Measurements from ENCODE around the gene HTRA3.

Gene HTRA3

DNA sequence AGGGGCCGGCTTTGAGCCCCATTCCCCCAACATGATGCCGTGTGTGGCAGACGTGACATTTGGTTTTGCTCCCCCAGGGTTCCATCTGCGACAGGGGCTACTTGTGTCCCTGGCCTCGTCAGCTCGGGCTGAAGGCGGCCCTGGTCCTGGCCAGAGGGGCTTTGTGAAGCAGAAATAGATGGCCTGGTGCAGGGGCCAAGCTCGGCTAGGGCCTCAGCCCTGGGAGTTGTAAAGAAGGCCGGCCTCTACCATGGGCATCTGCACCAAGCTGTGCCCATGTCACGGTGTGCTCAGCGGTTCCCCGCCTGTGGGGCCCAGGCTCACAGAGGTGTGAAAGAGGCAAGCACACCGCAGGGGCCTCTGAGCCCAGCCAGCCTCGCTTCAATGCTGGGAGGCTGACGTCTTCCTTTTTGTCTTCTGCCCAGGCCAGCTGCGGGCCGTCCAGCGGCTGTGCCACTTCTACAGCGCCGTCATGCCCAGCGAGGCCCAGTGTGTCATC is 38.0 kb upstream of the HTRA3 start:
- peaks cover 19% of the 10 kb centered on the region for H3K36me3 ChIP-seq (replicated peaks; ENCODE audit: low read depth, low read length)
- TF ChIP-seq, protein P1, sequence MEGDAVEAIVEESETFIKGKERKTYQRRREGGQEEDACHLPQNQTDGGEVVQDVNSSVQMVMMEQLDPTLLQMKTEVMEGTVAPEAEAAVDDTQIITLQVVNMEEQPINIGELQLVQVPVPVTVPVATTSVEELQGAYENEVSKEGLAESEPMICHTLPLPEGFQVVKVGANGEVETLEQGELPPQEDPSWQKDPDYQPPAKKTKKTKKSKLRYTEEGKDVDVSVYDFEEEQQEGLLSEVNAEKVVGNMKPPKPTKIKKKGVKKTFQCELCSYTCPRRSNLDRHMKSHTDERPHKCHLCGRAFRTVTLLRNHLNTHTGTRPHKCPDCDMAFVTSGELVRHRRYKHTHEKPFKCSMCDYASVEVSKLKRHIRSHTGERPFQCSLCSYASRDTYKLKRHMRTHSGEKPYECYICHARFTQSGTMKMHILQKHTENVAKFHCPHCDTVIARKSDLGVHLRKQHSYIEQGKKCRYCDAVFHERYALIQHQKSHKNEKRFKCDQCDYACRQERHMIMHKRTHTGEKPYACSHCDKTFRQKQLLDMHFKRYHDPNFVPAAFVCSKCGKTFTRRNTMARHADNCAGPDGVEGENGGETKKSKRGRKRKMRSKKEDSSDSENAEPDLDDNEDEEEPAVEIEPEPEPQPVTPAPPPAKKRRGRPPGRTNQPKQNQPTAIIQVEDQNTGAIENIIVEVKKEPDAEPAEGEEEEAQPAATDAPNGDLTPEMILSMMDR (IDR thresholded peaks at IDR 0.05; ENCODE audit: low read depth, low read length) = no peak
- H3K9ac ChIP-seq (ENCODE audit: low read length) = no peak overlapping the region
- no peaks in the 10 kb centered on the region for H4K20me1 ChIP-seq (ENCODE audit: insufficient read depth, low read length)
- no peak overlapping the region for H3K27ac ChIP-seq (ENCODE audit: low read length)
- peaks cover 57% of the 10 kb centered on the region for H3K4me1 ChIP-seq (ENCODE audit: low read length)
- no peak overlapping the region for H2AFZ ChIP-seq (ENCODE audit: low read depth, low read length)
- peaks cover 10% of the 10 kb centered on the region for H3K79me2 ChIP-seq (ENCODE audit: low read length)
- no peak overlapping the region for H3K4me3 ChIP-seq (ENCODE audit: low read length)
- no peak overlapping the region for H3K4me2 ChIP-seq (ENCODE audit: low read length)
- H3K27me3 ChIP-seq (ENCODE audit: low read depth, low read length) = no peaks in the 10 kb centered on the region
- H3K9me3 ChIP-seq (ENCODE audit: insufficient read depth, low read length) = no peaks in the 10 kb centered on the region

DNA sequence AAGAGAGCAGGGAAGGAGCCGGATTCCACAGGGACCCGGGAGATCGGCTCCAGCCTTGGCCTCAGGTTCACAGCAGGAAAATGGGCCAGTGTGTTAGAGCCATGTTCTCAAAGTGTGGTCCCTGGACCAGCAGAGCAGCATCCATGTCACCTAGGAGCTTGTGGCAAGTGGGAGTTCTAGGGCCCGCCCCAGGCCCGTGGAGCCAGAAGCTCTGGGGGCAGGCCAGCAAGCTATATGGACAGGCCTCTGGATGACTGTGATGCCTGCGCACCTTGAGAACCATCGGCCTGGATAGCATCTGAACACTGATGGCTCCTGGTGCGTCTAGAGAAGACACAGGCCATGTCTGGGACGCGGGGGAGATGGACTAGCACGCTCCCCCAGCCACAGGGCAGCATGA is 36.8 kb upstream of the HTRA3 start:
- Histone ChIP-seq H3K27me3 (ENCODE audit: low read depth, low read length) (no peaks in the 10 kb centered on the region), H3K79me2 (ENCODE audit: low read length) (peaks cover 10% of the 10 kb centered on the region), H4K20me1 (ENCODE audit: insufficient read depth, low read length) (no peaks in the 10 kb centered on the region), H3K4me1 (ENCODE audit: low read length) (peaks cover 68% of the 10 kb centered on the region), H3K4me3 (ENCODE audit: low read length) (no peak overlapping the region), H2AFZ (ENCODE audit: low read depth, low read length) (no peak overlapping the region), H3K27ac (ENCODE audit: low read length) (no peak overlapping the region), H3K4me2 (ENCODE audit: low read length) (no peak overlapping the region), H3K36me3 (replicated peaks; ENCODE audit: low read depth, low read length) (peaks cover 19% of the 10 kb centered on the region), H3K9me3 (ENCODE audit: insufficient read depth, low read length) (no peaks in the 10 kb centered on the region), H3K9ac (ENCODE audit: low read length) (no peak overlapping the region)
- no peak for TF ChIP-seq EZH2phosphoT487 (IDR thresholded peaks at IDR 0.05; ENCODE audit: low read depth)
- TF ChIP-seq, protein P1 (IDR thresholded peaks at IDR 0.05; ENCODE audit: low read depth, low read length) = no peak

DNA sequence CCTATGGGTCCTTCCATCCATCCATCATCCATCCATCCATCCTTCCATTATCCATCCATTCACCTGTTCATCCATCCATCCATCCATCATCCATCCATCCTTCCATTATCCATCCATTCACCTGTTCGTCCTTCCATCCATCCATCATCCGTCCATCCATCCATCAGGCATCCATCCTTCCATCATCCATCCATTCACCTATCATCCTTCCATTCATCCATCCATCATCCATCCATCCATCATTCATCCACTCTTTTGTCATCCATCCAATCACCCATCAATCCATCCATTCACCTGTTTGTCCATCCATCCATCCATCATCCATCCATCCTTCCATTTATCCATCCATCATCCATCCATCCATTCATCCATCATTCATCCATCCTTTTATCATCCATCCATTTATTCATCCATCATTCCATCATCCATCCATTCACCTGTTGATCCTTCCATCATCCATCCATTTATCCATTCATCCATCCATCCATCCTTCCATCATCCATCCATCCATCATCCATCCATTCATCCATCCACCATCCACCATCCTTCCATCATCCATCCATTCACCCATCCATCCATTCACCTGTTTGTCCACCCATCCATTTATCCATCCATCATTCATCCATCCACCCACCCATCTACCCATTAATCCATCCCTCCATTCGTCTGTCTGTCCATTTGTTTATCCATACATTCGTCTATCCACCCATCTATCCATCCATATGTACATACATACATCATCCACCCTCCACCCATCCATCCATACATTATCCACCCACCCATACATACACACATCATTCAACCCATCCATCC is 35.7 kb upstream of the HTRA3 start:
- no peak overlapping the region for H3K9ac ChIP-seq (ENCODE audit: low read length)
- H3K9me3 ChIP-seq (ENCODE audit: insufficient read depth, low read length) = no peaks in the 10 kb centered on the region
- H3K4me1 ChIP-seq (ENCODE audit: low read length) = peaks cover 68% of the 10 kb centered on the region
- no peaks in the 10 kb centered on the region for H4K20me1 ChIP-seq (ENCODE audit: insufficient read depth, low read length)
- peaks cover 10% of the 10 kb centered on the region for H3K79me2 ChIP-seq (ENCODE audit: low read length)
- no peak overlapping the region for H3K4me2 ChIP-seq (ENCODE audit: low read length)
- H3K4me3 ChIP-seq (ENCODE audit: low read length) = no peak overlapping the region
- H2AFZ ChIP-seq (ENCODE audit: low read depth, low read length) = no peak overlapping the region
- H3K36me3 ChIP-seq (replicated peaks; ENCODE audit: low read depth, low read length) = peaks cover 15% of the 10 kb centered on the region
- TF ChIP-seq EZH2phosphoT487 (IDR thresholded peaks at IDR 0.05; ENCODE audit: low read depth) = no peak
- TF ChIP-seq, protein P1 (IDR thresholded peaks at IDR 0.05; ENCODE audit: low read depth, low read length) = no peak
- no peak overlapping the region for H3K27ac ChIP-seq (ENCODE audit: low read length)
- H3K27me3 ChIP-seq (ENCODE audit: low read depth, low read length) = no peaks in the 10 kb centered on the region

DNA sequence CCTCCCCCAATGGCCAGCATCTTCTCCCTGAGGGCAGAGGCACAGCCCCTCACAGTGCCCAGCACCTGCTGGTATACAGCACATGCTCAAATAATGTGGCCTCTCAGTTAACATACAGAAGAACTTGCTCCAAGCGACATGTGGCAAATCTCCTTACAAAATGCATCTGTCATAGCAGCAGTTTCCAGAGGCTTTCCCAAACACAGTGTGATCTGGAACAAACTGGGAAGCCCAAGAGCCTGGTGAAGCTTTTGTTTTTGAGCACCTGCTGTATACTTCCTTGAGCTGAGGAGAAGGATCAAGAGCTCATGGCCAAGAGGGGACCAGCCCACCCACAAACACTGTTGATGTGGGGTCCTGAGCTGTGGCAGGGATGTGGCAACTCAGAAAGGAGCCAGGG is 34.8 kb upstream of the HTRA3 start:
- TF ChIP-seq, protein P1 (IDR thresholded peaks at IDR 0.05; ENCODE audit: low read depth, low read length) = no peak
- TF ChIP-seq EZH2phosphoT487 (IDR thresholded peaks at IDR 0.05; ENCODE audit: low read depth) = no peak
- H3K4me1 ChIP-seq (ENCODE audit: low read length) = peaks cover 61% of the 10 kb centered on the region
- peaks cover 15% of the 10 kb centered on the region for H3K36me3 ChIP-seq (replicated peaks; ENCODE audit: low read depth, low read length)
- H2AFZ ChIP-seq (ENCODE audit: low read depth, low read length) = no peak overlapping the region
- H3K27ac ChIP-seq (ENCODE audit: low read length) = no peak overlapping the region
- no peak overlapping the region for H3K9ac ChIP-seq (ENCODE audit: low read length)
- 0 out of 2 replicates have a peak overlapping the region, but pooled peaks have one; percentile 10 for H3K4me2 ChIP-seq (ENCODE audit: low read length)
- H3K27me3 ChIP-seq (ENCODE audit: low read depth, low read length) = no peaks in the 10 kb centered on the region
- H4K20me1 ChIP-seq (ENCODE audit: insufficient read depth, low read length) = no peaks in the 10 kb centered on the region
- no peak overlapping the region for H3K4me3 ChIP-seq (ENCODE audit: low read length)
- H3K9me3 ChIP-seq (ENCODE audit: insufficient read depth, low read length) = no peaks in the 10 kb centered on the region
- H3K79me2 ChIP-seq (ENCODE audit: low read length) = peaks cover 8% of the 10 kb centered on the region
